ENCODE results near the gene BLNK. TPM values are rescaled to one million over a fixed set of nuclear protein-coding genes. Genes with fewer than 3 reads are reported as not detected.

Gene BLNK
- total RNA-seq, 1 experiment from 2014 or later, result 1.0 TPM

DNA sequence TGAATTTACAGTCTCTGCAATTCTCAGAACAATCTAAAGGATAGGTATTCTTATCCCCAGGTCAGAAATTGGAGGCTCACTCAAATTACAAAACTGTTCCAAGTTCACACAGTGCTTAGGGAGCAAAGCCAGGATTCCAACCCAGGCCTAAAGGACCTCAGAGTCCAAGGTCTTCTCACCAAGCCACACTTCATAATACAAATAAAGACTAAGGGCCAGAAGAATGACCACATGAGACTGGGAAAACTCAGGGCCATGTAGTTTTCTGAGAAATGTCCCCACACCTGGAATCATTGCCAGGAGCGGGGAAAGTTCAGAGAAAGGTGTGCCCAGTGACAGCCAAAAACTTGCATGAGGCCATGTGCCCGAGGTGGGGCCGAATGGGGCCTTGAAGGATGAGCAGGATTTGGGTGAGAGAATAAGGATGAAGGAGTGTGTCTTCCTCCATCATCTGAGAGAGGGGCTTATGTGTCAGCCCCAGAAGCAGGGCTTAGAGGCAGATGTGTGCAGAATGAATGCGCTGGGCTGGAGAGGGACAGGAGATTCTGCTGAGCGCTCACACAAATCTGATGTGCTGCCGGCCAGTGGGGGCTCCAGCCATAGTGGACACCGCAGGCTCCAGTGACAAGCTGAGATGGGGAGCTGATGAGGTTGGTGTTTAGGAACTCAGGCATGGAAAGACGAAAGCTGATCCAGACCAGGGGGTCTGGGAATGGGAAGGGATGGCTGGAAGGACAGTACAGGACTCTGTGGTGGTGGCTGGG, 35.9 kb downstream of the BLNK start:
- H2AFZ ChIP-seq, result no peak overlapping the region
- POLR2A ChIA-PET (ENCODE audit: unreplicated experiment), result no interaction called here

DNA sequence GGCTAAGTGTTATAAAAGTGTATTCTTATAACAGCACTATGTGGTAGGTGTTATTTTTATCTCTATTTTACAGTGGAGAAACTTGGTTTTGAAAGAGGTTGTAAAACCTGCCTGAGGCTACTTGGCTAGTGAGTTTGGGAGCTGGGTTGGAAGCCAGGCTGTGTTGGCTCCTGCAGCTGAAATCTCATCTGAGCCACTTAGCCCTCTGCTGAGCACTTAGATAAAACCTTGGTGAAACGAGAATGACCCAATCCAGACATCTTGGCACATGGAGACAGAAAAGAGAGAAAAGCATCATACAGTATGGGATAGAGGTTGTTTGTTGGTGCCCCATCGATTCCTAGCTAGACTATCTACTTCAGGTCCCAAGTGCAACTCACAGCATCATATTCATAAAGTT, 37.4 kb downstream of the BLNK start:
- Histone ChIP-seq H3K4me1 (replicated peaks; ENCODE audit: insufficient read depth) (no peaks in the 10 kb centered on the region), H3K27me3 (ENCODE audit: insufficient read depth, low read depth) (no peaks in the 10 kb centered on the region), H3K9me3 (ENCODE audit: insufficient read depth, low read depth) (no peaks in the 10 kb centered on the region), H3F3A (ENCODE audit: insufficient read depth, low read depth) (no peaks in the 10 kb centered on the region), H3K79me2 (ENCODE audit: low read depth) (no peaks in the 10 kb centered on the region), H4K20me1 (ENCODE audit: insufficient read depth) (no peaks in the 10 kb centered on the region), H3K9me2 (ENCODE audit: insufficient read depth) (no peaks in the 10 kb centered on the region), H3K4me3 (no peak overlapping the region), H3K36me3 (ENCODE audit: low read depth) (no peaks in the 10 kb centered on the region), H3K27ac (no peak overlapping the region), H3K4me2 (no peak overlapping the region), H2AFZ (no peak overlapping the region)
- BruUV-seq (replicated peaks), result no TSS peak
- no peak for DNase-seq
- no peak for TF ChIP-seq EZH2 (IDR thresholded peaks at IDR 0.05; ENCODE audit: low read depth)
- TF ChIP-seq, protein P1, sequence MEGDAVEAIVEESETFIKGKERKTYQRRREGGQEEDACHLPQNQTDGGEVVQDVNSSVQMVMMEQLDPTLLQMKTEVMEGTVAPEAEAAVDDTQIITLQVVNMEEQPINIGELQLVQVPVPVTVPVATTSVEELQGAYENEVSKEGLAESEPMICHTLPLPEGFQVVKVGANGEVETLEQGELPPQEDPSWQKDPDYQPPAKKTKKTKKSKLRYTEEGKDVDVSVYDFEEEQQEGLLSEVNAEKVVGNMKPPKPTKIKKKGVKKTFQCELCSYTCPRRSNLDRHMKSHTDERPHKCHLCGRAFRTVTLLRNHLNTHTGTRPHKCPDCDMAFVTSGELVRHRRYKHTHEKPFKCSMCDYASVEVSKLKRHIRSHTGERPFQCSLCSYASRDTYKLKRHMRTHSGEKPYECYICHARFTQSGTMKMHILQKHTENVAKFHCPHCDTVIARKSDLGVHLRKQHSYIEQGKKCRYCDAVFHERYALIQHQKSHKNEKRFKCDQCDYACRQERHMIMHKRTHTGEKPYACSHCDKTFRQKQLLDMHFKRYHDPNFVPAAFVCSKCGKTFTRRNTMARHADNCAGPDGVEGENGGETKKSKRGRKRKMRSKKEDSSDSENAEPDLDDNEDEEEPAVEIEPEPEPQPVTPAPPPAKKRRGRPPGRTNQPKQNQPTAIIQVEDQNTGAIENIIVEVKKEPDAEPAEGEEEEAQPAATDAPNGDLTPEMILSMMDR (conservative IDR thresholded peaks at IDR 0.05), result no peak
- intact Hi-C loops (cut with micrococcal nuclease; ENCODE audit: unreplicated experiment), result no loop called here
- ChIA-PET CTCF (no interaction called here), POLR2A (ENCODE audit: unreplicated experiment) (no interaction called here)

More for the DNA sequence above, 35.9 kb downstream of the BLNK start:
- CTCF ChIA-PET, result no interaction called here
- no peak overlapping the region for H3K4me2 ChIP-seq
- no peaks in the 10 kb centered on the region for H4K20me1 ChIP-seq (ENCODE audit: insufficient read depth)
- H3K79me2 ChIP-seq (ENCODE audit: low read depth), result no peaks in the 10 kb centered on the region
- BruUV-seq (replicated peaks), result no TSS peak
- H3K27me3 ChIP-seq (ENCODE audit: insufficient read depth, low read depth), result no peaks in the 10 kb centered on the region
- H3K4me3 ChIP-seq, result no peak overlapping the region
- no peaks in the 10 kb centered on the region for H3K9me2 ChIP-seq (ENCODE audit: insufficient read depth)
- no peaks in the 10 kb centered on the region for H3K4me1 ChIP-seq (replicated peaks; ENCODE audit: insufficient read depth)
- intact Hi-C loops (cut with micrococcal nuclease; ENCODE audit: unreplicated experiment), result no loop called here
- H3K36me3 ChIP-seq (ENCODE audit: low read depth), result no peaks in the 10 kb centered on the region
- H3K27ac ChIP-seq, result no peak overlapping the region
- H3F3A ChIP-seq (ENCODE audit: insufficient read depth, low read depth), result no peaks in the 10 kb centered on the region
- TF ChIP-seq, protein P1 (conservative IDR thresholded peaks at IDR 0.05), result no peak
- TF ChIP-seq EZH2 (IDR thresholded peaks at IDR 0.05; ENCODE audit: low read depth), result no peak
- H3K9me3 ChIP-seq (ENCODE audit: insufficient read depth, low read depth), result no peaks in the 10 kb centered on the region
- DNase-seq, result no peak

DNA sequence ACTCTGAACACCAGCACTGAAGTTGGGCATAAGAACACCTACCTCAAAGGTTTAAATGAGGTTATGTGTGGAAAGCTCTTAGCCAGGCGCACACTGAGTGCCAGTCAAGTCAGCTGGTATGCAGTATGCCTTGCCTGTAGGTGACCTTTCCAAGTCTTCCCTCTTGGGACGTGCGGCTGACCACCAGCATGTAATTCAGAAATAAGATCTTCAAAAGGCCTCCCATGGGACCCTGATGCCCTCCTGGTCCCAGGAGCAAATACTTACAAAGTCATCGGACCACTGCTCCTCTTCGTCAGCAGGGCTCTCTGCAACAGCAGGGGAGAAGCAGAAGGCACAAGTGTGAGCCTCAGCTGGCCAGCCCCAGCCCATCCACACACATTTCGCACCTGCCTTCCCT, 40.8 kb downstream of the BLNK start:
- H3K9me2 ChIP-seq (ENCODE audit: insufficient read depth), result no peaks in the 10 kb centered on the region
- POLR2A ChIA-PET (ENCODE audit: unreplicated experiment), result no interaction called here
- no peaks in the 10 kb centered on the region for H4K20me1 ChIP-seq (ENCODE audit: insufficient read depth)
- no peaks in the 10 kb centered on the region for H3K9me3 ChIP-seq (ENCODE audit: insufficient read depth, low read depth)
- H3K79me2 ChIP-seq (ENCODE audit: low read depth), result no peaks in the 10 kb centered on the region
- H3K27me3 ChIP-seq (ENCODE audit: insufficient read depth, low read depth), result no peaks in the 10 kb centered on the region
- intact Hi-C loops (cut with micrococcal nuclease; ENCODE audit: unreplicated experiment), result no loop called here
- no peak overlapping the region for H3K27ac ChIP-seq
- CTCF ChIA-PET, result no interaction called here
- H2AFZ ChIP-seq, result no peak overlapping the region
- no peak for TF ChIP-seq EZH2 (IDR thresholded peaks at IDR 0.05; ENCODE audit: low read depth)
- TF ChIP-seq, protein P1 (conservative IDR thresholded peaks at IDR 0.05), result no peak
- no peak overlapping the region for H3K4me2 ChIP-seq
- DNase-seq, result no peak
- no TSS peak for BruUV-seq (replicated peaks)
- no peak overlapping the region for H3K4me3 ChIP-seq
- no peaks in the 10 kb centered on the region for H3F3A ChIP-seq (ENCODE audit: insufficient read depth, low read depth)
- no peaks in the 10 kb centered on the region for H3K4me1 ChIP-seq (replicated peaks; ENCODE audit: insufficient read depth)
- H3K36me3 ChIP-seq (ENCODE audit: low read depth), result no peaks in the 10 kb centered on the region
